ENCODE measurements around the gene AKT1.
"Not testable (repeated sequence)": the region's sequence is repeated elsewhere in the genome, so short reads cannot be mapped to it uniquely, and the experiment has no call there.

Gene AKT1

DNA sequence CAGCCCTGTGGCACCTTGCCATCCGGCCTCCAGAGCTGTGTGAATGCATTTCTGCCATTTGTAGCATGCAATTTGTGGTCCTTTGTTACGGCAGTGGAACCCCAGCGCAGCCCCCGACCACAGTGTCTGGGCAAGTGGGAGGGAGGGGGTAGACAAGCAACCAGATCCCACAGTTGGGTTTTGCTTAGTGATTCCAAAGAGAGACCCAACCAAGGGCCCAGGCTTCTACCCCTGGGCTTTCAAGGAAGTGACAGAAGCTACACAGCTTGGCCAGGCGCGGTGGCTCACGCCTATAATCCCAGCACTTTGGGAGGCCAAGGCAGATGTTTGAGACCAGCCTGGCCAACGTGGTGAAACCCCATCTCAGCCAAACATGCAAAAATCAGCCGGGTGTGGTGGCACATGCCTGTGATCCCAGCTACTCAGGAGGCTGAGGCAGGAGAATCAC is 23.2 kb upstream of the AKT1 start:
- no peak for FAIRE-seq

DNA sequence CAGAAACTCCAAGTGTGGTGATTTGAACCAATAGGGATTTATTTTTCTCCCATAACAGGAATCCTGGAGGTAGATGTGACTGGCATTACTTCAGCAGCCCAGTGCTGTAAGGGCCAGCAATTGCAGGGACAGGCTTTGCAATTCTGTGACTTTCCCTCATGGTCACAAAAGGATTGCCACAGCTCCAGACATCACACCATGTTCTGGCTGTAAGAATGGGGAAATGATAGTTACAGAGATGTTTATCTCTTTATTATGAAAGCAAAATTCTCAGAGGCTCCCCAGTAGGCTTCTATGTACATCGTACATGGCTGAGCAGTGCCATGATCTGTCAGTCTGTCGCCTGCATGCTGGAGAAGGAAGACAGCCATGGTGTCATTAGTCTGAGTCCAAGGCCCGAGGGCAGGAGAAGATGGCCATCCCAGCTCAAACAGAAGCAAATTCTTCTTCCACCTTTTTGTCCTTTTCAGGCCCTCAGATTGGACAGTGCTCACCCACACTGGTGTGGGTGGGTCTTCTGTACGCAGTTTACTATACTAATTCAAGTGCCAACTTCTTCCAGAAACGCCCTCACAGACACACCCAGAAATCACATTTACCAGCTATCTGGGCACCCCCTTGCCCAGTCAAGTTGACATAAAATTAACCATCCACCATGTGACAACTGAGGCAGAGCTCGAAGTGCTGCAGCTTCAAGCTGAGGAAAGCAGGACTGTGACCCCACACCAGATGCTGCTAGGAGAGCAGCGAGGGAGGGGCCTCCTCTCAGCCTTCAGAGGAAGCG is 22.6 kb upstream of the AKT1 start:
- FAIRE-seq: no peak

DNA sequence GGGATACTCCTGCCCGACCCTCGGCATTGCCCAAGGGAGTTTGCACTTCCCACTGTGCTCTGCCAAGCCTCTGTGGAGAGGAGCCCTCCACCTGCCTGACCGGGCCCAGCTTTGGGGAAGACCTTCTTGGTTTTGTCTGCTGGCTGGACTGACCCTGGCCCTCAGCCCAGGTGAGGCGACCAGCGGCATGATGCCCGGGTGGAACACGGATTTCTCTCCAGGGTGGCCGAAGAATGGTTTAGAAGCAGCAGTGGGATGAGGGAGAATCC is 21.0 kb upstream of the AKT1 start:
- no peak for FAIRE-seq

DNA sequence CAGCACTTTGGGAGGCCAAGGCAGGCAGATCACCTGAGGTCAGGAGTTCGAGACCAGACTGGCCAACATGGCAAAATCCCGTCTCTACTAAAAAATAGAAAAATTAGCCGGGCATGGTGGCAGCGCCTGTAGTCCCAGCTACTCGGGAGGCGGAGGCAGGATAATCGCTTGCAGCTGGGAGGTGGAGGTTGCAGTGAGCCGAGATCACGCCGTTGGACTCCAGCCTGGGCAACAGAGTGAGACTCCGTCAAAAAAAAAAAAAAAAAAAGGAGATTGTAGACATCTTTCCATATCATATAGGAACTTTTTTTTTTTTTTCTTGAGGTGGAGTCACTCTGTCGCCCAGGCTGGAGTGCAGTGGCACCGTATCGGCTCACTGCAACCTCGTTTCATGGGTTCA is 19.2 kb upstream of the AKT1 start:
- not testable (repeated sequence) for FAIRE-seq

GRCh38 chr14:104813286-104813685 is 17.7 kb upstream of the AKT1 start:
- FAIRE-seq: no peak

DNA sequence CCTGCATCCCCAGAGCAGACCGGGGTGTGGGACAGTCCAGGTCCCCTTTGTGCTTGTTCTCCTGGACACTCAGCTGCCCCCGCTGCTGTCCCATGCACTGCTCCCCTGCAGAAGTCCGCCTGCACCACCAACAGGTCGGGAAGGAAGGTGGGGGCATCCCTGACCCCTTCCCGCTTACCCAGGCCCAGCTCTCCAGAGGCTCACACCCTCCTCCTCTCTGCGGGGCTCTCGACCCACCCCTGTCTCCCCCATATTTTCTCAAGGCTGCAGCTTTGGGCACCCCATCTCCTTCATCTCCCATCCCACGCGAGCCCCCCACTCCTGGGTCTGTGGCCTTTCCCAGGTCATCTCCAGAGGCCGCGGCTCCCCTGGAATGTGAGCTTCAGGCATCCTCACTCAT is 14.8 kb upstream of the AKT1 start:
- no peak for FAIRE-seq

DNA sequence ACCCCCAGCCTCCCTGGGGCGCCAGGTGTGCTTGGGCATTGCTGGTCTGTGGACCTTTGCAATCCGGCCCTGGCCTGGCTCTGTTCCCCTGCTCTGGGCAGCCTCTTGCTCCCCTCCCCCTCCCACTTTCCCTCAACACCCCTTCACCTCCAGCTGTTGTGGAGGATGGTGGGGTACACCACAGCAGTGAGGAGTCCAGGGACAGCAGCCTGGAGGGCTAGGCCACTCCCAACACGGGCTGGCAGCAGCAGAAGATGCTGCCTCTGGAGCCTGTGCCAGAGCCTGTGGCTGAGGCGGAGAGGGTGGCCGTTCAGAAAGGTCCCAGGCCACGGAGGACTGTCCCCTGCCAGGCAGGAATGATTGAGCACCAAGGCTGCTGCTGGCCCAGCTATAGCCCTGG is 12.9 kb upstream of the AKT1 start:
- FAIRE-seq: no peak

GRCh38 chr14:104806625-104807465 is 11.3 kb upstream of the AKT1 start:
- FAIRE-seq: no peak

- FAIRE-seq: no peak
Observed at GRCh38 chr14:104805941-104806624, 10.5 kb upstream of the AKT1 start.

DNA sequence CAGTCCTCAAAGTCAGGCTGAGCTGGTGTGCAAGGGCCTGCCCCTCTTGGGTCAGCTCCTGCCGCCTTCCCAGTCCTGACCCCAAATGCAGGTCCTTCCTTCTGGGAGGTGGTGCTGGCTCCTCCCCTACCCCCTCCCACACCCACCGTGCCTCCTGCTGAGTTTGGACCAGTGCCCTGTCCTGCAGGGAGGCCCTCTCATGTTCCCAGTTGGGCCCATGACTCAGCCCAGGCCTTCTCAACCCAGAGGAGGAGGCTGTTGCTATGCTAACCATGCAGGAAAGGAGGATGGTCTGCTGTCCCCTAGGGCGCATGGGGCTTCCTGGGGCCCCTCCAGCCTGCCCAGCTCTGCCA is 9.8 kb upstream of the AKT1 start:
- no peak for FAIRE-seq

DNA sequence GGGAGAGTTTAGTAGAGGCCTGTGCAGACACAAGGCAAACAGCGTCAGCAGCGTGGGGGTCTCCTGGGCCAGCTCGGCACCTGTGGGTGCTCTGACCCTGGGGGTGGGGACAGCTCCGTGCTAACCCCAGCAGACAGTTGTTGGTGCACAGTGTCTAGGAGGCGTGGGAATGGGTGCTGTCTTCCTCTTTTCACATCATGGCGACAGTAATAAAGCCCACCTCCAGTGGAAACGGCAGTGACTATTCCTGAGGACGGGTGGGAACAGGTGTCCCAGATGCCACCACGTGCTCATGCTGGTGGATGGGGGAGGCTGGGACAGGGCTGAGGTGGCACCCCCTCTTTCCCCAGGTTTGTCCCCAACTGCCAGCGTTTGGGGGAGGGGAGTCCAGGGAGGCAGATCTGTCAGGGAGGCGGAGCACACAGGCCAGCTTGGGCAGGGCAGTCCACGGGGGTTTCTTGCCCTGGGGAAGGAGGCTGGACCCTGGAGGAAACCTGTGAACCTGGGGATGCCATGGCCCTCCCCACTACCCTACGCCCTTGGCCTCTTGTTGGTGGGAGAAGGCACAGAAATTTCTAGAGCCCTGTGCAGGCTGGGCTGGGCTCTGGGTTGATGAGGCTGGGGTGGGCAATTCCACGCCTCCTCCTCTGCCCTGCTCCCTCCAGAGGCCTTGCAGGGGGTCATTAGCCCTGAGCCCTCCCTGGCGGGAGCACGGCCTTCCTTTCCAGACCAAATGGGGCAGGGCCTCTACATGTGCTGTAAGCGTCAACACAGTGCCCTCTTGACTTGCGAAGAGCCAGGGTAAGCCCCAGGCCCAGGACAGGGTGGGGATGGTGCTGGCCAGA is 9.2 kb upstream of the AKT1 start:
- FAIRE-seq: no peak

GRCh38 chr14:104803912-104804410 is 8.4 kb upstream of the AKT1 start:
- FAIRE-seq: no peak

DNA sequence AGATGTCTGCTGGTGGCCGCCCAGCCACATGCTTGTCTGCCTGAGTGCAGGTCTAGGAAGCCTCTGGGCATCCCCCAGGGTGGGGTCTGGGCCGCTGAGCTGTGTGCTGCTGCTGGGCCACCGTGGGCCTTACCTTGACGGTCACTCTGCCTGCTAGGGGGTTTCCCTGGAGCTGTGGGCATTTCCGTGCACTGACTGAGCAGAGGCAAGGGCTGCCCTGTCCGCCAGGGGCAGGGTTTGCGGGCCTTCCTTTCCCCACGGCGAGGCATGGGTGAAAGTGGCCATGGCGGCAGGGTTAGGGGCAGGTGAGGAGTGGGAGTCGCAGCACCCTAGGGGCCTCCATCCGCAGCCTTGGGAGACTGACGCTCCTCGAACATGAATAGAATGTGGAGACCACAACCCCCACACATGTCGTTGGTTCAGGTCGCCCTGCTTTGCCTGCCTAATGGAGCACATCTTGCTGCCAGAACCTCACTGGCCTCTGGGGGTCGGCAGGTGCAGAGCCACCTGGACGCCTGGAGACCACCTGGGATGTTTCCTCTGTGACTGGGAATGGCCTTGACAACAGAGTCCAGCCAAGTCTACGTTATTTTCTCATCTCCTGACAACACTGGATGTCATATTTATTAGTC is 7.8 kb upstream of the AKT1 start:
- FAIRE-seq: no peak

- no peak for FAIRE-seq
Observed at GRCh38 chr14:104802394-104803184, 7.0 kb upstream of the AKT1 start.

DNA sequence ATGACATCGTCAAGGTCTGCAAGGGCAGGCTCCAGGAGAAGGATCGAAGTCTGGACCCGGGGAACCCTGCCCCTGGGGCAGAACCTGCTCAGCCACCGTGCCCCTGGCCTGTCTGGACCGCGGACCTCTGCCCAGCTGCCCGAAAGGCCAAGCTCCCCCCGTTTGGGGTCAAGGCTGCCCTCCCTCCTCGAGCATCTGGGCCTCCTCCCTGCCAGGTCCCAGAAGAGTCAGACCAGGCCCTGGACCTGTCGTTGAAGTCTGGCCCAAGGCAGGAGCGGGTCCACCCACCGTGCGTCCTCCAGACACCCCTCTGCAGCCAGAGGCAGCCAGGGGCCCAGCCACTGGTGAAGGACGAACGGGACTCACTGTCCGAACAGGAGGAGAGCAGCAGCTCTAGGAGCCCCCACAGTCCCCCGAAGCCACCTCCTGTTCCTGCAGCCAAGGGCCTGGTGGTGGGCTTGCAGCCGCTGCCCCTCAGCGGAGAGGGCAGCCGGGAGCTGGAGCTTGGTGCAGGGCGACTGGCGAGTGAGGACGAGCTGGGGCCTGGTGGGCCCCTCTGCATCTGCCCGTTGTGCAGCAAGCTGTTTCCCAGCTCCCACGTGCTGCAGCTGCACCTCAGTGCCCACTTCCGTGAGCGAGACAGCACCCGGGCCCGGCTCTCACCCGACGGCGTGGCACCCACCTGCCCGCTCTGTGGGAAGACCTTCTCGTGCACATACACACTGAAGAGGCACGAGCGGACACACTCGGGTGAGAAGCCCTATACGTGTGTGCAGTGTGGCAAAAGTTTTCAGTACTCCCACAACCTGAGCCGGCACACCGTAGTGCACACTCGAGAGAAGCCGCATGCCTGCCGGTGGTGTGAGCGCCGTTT is 6.2 kb upstream of the AKT1 start:
- no peak for FAIRE-seq

DNA sequence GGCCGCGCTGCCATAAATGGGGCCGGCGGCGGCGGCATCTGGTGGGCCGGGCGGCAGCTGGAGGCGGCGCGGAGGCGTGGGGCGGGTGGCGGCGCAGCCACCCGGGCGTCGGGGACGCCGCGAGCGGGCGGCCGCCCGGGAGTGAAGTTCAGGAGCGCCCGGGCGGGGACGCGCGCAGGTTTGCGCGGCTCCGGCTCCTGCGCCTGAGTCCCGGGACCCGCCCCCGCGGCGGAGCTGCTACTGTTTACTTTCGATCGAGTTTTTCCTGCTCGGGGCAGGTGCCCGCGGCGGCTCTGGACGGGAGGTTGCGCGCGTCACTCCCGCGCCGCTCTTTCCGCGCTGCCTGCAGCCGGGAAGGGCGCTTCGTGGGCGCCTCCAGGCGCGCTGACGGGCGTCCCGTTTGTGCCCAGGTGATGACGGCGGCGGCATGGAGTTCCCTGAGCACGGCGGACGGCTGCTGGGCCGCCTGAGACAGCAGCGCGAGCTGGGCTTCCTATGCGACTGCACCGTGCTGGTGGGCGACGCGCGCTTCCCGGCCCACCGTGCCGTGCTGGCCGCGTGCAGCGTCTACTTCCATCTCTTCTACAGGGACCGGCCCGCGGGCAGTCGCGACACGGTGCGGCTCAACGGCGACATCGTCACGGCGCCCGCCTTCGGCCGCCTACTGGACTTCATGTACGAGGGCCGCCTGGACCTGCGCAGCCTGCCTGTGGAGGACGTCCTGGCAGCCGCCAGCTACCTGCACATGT is 5.4 kb upstream of the AKT1 start, which contains the start of gene ZBTB42:
Gene ZBTB42 (plus strand): TSS at position 331 of the 749 bp plus-strand sequence. CDS start 97 bp downstream, at position 428.
- FAIRE-seq: no peak

DNA sequence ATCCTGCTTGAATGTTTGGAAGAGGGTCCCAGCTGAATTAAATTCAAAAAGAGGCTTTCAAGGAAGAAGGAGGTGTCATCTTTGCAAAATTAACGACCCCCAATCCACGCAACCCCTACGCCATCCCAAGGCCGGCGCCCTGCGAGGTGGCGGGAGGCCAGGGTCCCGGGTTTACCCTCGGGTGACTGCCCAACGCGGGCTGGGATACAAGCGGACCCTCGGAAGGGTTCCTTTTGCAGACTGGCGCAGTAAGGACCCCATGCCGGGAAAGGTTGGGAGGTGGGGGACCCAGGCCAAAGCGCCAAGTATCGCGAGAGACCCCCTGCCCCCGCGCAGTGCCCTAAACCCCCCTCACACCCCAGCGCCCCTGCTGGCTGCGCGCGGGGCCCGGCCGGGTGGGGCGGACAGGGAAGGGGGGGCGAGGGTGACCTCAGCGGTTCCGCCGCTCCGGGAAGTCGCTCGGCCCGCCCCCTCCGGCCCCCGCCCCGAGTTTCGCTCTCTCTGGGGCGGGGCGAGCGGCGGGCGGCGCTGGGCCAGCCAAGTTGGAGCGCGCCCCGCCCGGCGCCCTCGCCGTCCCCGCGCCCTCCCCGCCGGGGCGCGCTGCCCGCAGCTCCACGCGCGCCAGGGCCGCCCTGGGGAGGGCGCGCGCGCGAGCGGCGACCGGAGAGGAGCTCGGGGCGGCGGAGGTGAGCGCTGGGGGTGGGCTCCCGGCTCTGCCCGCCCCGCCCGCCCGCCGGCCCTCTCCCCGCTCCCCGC is 4.6 kb upstream of the AKT1 start:
- FAIRE-seq: no peak

DNA sequence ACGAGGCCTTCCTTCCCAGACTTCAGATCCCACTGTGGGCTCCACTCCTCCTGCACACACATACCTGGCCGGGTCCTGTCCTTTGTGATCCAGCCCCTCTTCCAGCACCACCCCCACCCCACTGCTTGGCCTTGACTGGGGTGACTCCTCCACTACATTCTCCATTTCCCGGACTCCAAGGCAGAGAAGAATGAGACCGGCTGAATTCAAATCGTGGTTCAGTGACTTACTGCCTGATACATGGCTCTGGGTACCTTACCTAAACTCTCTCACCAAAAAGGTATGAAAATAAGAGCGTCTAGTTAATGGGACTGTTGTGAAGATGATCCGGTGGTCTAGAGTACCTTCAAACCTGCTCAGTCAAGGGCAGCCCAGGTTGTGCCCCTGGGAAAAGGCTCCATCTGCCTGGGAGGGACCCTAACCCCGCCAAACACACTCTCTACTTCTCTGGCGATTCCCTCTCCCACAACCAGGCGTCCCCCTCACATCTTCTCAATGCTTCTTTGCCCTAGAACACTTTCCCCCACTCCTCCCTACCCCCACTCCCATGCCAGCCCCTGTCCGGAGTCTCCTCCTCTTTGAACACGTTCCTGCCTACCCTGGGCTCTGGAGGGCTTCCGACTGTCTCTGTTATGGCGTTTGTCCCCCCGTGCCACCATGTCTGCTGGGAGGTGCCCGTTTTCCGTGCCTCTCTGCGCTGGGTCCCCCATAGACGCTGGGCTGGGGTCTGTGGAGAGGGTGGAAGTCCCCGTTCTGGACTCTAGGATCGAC is 3.9 kb upstream of the AKT1 start:
- peak; percentile 91 for FAIRE-seq
